HG03045 (cell line): Measurements from ENCODE around the gene HEATR5B.
"Not testable (repeated sequence)": the region's sequence is repeated elsewhere in the genome, so short reads cannot be mapped to it uniquely, and the experiment has no call there.

Source experiments
- ATAC-seq: cut with Tn5 transposase; IDR thresholded peaks from one replicate; pipeline ENCODE4 v1.9.1; 2021; ENCODE audit warnings: mild to moderate bottlenecking, moderate library complexity; ENCODE audit not compliant: unreplicated experiment

The HEATR5B gene

GRCh38 chr2:36988008-36988407, 96.2 kb downstream of the HEATR5B start:
- ATAC-seq = no peak

- ATAC-seq = no peak
Observed at GRCh38 chr2:36982467-36982866, 101.7 kb downstream of the HEATR5B start.

GRCh38 chr2:36981911-36982310, 102.3 kb downstream of the HEATR5B start:
- no peak for ATAC-seq

- not testable (repeated sequence) for ATAC-seq
Observed at GRCh38 chr2:36979007-36979406, 105.2 kb downstream of the HEATR5B start.

GRCh38 chr2:36976065-36976464, 108.1 kb downstream of the HEATR5B start:
- no peak for ATAC-seq

- ATAC-seq = no peak
Observed at GRCh38 chr2:36975306-36975705, 108.9 kb downstream of the HEATR5B start.

- no peak for ATAC-seq
Observed at GRCh38 chr2:36973320-36973719, 110.9 kb downstream of the HEATR5B start.

GRCh38 chr2:36971990-36972389, 112.2 kb downstream of the HEATR5B start:
- ATAC-seq = no peak

GRCh38 chr2:36967236-36967876, 116.8 kb downstream of the HEATR5B start:
- ATAC-seq = no peak

- peak; percentile 98 for ATAC-seq
Observed at GRCh38 chr2:36966370-36967235, 117.6 kb downstream of the HEATR5B start, which contains the start of gene STRN. TSS of gene STRN (minus strand) at chr2:36966536. CDS start at chr2:36966463, 73 bp downstream.

- ATAC-seq = peak; percentile 34
Observed at GRCh38 chr2:36965751-36966369, 118.3 kb downstream of the HEATR5B start.

- ATAC-seq = no peak
Observed at GRCh38 chr2:36965206-36965605, 119.0 kb downstream of the HEATR5B start.

GRCh38 chr2:36964496-36965058, 119.6 kb downstream of the HEATR5B start:
- ATAC-seq = no peak

- no peak for ATAC-seq
Observed at GRCh38 chr2:36963734-36964133, 120.4 kb downstream of the HEATR5B start.

GRCh38 chr2:36963106-36963505, 121.1 kb downstream of the HEATR5B start:
- ATAC-seq = no peak

GRCh38 chr2:36960773-36961172, 123.4 kb downstream of the HEATR5B start:
- ATAC-seq = no peak

GRCh38 chr2:36960005-36960675, 124.0 kb downstream of the HEATR5B start:
- no peak for ATAC-seq

- ATAC-seq = no peak
Observed at GRCh38 chr2:36954977-36955607, 129.1 kb downstream of the HEATR5B start.

- no peak for ATAC-seq
Observed at GRCh38 chr2:36952748-36953197, 131.4 kb downstream of the HEATR5B start.

- no peak for ATAC-seq
Observed at GRCh38 chr2:36951574-36951973, 132.6 kb downstream of the HEATR5B start.
